Activated naive CD4-positive, alpha-beta T cell (primary cell): ENCODE results near the gene TTC7B.
A peak's percentile ranks its signal among the peaks of the same experiment; 100 is the strongest.

Source experiments
- DNase-seq, 4 experiments: peaks; one replicate each; lab custom pipeline; 2025; lab: John Stamatoyannopoulos, UW

The TTC7B gene

GRCh38 chr14:90489916-90490719, 326.1 kb downstream of the TTC7B start:
- DNase-seq = no peak

DNA sequence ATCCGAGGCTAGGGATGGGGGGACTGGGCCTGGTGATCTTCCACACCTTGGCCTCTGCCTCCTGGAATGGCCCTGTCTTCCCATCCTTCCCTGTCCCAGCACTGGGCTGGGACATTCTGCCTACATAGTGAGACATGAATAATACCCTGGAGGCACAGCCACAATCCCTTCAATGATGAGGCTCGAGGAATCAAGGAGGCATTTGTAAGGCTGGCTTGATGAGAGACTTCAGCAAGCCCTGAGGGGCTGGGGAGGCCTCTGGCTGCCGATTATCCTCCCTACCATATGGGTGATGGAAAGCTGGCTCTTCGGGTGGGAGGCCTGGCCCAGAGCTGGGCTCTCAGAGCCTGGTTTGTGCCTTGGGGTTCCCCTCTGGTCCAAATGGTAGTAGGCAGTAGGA, 326.9 kb downstream of the TTC7B start:
- DNase-seq = no peak

GRCh38 chr14:90488256-90488655, 328.0 kb downstream of the TTC7B start:
- DNase-seq = no peak

DNA sequence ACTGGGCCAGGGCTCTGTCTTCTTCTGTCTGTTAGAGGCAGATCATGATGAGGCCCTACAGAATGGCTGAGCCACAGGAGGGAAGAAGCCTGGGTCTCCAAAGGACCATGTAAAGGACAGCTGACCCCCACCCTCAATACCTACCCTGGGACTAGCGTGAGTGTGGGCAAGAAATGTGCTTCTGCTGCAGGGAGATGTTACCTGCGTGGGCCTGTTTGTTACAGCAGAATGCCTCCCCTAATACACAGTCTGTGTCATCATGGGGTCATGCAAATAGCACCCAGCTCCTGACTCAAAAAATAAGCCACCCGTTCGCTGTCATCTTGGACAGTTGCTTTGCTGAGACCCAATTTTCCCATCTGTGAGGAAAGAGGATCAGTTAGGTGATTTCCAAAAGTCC, 328.8 kb downstream of the TTC7B start:
- DNase-seq = no peak

GRCh38 chr14:90487031-90487430, 329.2 kb downstream of the TTC7B start:
- no peak for DNase-seq

- no peak for DNase-seq
These were observed 331.9 kb downstream of the TTC7B start for GRCh38 chr14:90484291-90484690.

DNA sequence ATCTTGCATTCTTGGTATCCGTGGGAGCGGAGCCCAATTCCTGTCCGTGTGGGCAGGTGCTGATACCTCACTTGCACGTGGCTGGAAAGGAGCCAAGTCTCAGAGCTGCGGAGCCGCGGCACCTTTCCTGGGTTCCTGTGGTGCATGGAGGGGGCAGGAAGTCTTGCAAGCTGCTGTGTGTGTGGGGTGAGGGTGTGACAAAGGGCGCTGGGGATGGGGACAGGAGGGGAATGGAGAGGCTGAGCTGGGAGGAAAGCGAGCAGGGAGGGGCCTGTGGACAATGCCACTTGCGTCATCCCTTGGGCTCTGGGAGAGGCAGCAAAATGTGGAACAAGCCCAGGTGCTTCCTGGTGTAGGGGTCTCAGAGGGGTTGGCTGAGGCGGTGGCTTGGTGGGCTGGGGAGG, 332.7 kb downstream of the TTC7B start:
- peak in 2 of 4 experiments; percentile 21 to 34 for DNase-seq

DNA sequence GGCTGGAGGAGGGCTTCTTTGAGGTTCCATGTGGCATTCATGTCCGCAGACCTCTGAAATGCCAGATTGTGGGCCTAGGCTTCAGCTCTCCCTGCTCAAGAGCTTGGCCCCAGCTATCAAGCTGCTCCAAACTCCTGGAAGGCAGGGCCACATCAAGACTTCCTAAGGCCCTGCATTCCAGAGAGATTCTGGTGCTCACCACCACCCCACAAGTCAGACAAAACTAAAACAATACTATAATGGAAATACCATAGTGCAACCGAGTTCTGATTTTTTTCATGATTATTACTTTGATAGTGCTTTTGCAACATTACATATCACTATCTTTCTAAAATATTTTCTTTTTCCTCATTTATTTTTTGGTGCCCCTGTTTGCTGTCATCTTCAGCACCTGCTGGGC, 333.1 kb downstream of the TTC7B start:
- DNase-seq = no peak

GRCh38 chr14:90475298-90475697, 340.9 kb downstream of the TTC7B start:
- no peak for DNase-seq
